ENCODE results near the gene FAM32A.
A peak's percentile ranks its signal among the peaks of the same experiment; 100 is the strongest.

The FAM32A gene

DNA sequence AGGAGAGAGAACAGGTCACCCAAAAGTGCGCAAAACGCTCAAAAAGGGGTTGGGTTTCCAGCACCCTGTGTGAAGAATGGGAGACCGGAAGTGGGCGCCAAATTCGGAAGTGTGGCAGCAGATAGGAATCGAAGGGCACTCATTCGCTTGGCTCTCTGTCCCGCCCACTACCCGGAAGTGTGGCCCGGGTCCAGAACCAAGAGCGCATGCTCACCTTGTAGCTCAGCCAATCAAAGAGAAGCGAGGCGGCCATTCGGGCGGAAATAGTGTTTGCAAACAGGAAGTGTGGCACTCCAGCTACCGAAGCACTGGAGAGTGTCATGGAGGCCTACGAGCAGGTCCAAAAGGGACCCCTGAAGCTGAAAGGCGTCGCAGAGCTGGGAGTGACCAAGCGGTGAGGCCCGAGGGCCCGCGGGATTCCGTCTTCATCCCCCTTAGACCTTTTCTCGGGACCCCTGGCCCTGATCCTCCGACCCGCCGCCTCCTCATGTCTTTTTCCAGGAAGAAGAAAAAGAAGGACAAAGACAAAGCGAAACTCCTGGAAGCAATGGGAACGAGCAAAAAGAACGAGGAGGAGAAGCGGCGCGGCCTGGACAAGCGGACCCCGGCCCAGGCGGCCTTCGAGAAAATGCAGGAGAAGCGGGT lies at the start of gene FAM32A:
Gene FAM32A, plus strand, starts transcription at position 288 of the 645 bp plus-strand sequence. Its CDS starts 33 bp downstream, at position 321.
- FAIRE-seq (peak; percentile 99), DNase-seq (ENCODE audit: extremely low spot score, insufficient read length, low read depth) (peak; percentile 98)

GRCh38 chr19:16135430-16136127 lies 49.6 kb upstream of the FAM32A start:
- FAIRE-seq (no peak), DNase-seq (ENCODE audit: extremely low spot score, insufficient read length, low read depth) (no peak)

DNA sequence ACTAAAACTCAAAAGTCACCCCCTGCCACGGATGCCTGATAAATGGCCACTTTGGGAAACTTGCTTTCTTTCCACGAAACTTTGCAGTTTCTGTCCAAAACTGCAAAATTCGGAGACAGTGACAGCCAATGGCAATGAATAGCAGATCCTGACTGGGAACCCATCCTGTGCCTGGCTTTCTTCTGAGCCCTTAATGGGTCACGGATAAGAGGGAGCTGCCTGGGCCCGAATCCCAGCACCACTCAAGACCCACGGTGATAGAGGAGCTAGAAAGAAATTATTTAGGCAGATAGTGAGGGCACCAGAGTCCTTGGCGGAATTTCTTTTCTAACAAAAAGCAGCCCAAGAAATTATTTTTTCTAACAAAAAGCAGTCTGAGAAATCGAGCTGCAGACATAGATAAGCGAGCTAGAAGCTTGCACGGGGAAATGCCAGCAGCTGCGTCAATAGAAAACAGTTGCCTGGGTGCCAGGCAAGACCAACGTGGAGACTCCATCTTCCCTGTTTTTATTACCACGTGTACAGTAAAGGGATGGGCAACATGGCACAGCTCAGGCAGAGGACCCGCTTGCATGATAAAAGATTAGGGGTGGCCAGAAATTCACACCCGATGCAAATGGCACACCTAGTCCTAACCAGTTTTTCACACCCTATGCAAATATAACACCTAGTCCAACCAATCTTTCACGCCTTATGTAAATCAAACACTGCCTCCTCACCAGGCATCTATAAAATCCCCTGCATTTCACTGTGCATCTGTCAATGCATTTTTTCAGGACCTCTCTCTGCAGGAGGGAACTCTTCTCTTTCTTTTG lies 48.8 kb upstream of the FAM32A start:
- FAIRE-seq (no peak), DNase-seq (ENCODE audit: extremely low spot score, insufficient read length, low read depth) (no peak)

DNA sequence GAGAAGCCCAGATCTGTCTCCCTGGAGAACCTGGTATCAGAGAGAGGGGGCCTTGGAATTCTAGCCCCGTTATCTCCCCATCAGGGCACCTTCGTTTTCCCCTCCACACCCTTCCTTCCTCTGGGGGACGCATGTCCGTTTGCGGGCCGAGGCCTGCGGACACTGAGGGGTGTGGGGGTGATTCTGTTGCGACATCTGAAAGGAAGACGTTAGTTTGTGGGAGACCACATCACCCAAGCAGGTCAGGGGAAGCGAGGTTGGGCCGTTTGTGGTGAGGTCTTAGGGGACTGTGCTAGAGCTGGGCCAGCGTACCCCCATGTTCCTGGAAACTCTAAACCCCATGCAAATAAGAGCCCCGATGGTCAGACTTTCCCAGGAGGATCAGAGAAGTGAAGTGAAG lies 45.5 kb upstream of the FAM32A start:
- DNase-seq (ENCODE audit: extremely low spot score, insufficient read length, low read depth) (no peak), FAIRE-seq (peak; percentile 96)

- FAIRE-seq (peak; percentile 92), DNase-seq (ENCODE audit: extremely low spot score, insufficient read length, low read depth) (no peak)
Measured at GRCh38 chr19:16141043-16141442, 44.2 kb upstream of the FAM32A start.

DNA sequence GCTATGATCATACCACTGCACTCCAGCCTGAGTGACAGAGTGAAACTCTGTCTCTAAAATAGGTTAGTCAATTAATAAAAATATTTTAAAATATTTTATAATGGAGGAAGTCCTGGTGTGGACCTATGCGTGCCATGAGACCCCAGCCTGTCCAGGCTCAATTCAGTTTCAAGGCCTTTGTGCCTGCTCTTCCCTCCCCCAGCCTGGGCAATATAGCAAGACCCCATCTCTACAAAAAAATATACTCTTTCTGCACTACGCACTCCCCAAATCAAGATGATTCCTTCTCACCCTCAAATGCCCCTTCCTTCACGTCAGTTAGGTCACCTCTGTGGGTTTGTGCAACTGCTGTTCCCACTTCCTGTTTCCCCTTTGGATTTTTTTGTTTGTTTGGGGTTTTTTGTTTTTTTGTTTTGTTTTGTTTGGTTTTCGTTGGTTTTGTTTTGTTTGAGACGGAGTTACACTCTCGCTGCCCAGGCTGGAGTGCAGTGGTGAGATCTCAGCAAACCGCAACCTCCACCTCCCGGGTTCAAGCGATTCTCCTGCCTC lies 43.1 kb upstream of the FAM32A start:
- no peak for DNase-seq (ENCODE audit: extremely low spot score, insufficient read length, low read depth)
- FAIRE-seq = peak; percentile 18

- DNase-seq (ENCODE audit: extremely low spot score, insufficient read length, low read depth) (no peak), FAIRE-seq (peak; percentile 95)
Measured at GRCh38 chr19:16143399-16144215, 41.6 kb upstream of the FAM32A start, which contains the start of gene HSH2D. HSH2D (plus strand) TSS chr19:16143685; CDS start chr19:16148751, 5,066 bp downstream.

- FAIRE-seq = no peak
Measured at GRCh38 chr19:16144216-16144581, 41.0 kb upstream of the FAM32A start.

GRCh38 chr19:16146112-16146511 lies 39.1 kb upstream of the FAM32A start:
- FAIRE-seq (no peak), DNase-seq (ENCODE audit: extremely low spot score, insufficient read length, low read depth) (no peak)

More at GRCh38 chr19:16144216-16144581, 41.0 kb upstream of the FAM32A start:
- no peak for DNase-seq (ENCODE audit: extremely low spot score, insufficient read length, low read depth)

GRCh38 chr19:16148443-16149229 lies 36.6 kb upstream of the FAM32A start:
- FAIRE-seq = no peak
- DNase-seq (ENCODE audit: extremely low spot score, insufficient read length, low read depth) = no peak

GRCh38 chr19:16153582-16154336 lies 31.5 kb upstream of the FAM32A start:
- no peak for FAIRE-seq
- DNase-seq (ENCODE audit: extremely low spot score, insufficient read length, low read depth) = no peak

DNA sequence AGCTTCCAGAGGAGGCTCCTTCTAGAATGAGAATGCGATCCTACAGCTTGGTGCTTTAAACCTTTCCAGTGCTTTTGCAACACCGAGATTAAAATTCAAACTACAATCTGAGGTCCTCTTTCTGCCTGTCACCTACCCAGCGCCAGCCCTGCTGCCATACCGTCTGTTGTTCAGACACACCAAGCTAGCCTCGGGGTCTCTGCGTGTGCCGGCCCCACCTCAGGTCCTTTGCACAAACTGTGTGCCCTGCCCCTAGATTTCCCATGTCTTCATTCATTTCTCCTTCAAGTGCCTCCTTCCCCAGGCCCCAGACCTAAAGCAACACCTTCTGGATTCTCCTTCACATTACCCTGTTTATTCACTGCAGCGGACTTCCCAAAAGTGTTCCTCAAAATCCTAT lies 30.7 kb upstream of the FAM32A start:
- DNase-seq (ENCODE audit: extremely low spot score, insufficient read length, low read depth) (no peak), FAIRE-seq (no peak)

DNA sequence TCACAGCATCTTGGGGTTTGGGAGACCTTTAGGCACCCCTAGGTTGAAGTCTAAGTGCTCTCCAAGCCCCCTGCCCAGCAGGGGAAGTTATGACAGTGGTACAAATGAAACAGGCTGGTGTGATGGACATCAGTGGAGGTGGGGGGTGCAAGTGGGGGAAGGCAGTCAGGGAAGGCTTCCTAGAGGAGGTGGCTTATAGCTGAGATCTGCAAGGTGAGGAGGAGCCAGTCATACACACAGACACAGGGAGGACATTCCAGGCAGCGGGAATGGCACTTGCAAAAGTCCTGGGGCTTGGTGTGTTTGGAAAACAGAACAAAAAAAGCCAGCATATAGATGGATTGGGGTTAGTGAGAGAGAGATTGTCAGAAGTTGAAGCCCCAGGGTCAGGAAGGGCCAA lies 30.1 kb upstream of the FAM32A start:
- FAIRE-seq (no peak), DNase-seq (ENCODE audit: extremely low spot score, insufficient read length, low read depth) (no peak)

DNA sequence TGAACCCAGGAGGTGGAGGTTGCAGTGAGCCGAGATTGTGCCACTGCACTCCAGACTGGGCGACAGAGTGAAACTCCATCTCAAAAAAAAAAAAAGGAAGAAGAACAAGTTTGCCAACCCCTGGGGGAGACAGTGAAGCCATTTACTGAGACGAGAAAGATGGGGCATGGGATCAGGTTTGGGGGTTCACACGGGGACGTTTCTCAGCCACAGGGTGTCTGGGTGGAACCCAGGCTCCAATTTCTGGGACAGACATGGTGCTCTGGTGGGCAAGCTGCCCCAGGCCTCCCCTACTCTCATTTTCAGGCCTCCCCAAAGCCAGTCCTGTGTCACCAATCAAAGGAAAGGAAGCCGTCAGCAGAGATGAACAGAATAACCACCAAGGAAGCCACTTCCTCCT lies 28.3 kb upstream of the FAM32A start:
- DNase-seq (ENCODE audit: extremely low spot score, insufficient read length, low read depth) = no peak
- FAIRE-seq = no peak

GRCh38 chr19:16157601-16158000 lies 27.6 kb upstream of the FAM32A start:
- FAIRE-seq (no peak), DNase-seq (ENCODE audit: extremely low spot score, insufficient read length, low read depth) (no peak)

DNA sequence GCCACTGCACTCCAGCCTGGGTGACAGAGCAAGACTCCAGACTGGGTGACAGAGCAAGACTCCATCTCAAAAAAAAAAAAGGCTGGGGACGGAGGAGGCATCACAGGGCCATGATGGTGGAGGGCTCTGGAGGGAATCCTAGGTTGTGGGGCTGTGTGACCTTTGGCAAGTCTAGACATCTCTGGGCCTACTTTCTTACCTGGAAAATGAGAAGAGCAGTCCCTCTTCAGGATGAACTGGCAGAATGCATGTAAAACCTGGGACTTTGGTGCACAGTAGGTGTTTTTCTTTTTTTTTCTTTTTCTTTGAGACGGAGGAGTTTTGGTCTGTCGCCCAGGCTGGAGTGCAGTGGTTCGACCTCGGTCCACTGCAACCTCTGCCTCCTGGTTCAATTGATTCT lies 25.6 kb upstream of the FAM32A start:
- DNase-seq (ENCODE audit: extremely low spot score, insufficient read length, low read depth) (no peak), FAIRE-seq (no peak)

DNA sequence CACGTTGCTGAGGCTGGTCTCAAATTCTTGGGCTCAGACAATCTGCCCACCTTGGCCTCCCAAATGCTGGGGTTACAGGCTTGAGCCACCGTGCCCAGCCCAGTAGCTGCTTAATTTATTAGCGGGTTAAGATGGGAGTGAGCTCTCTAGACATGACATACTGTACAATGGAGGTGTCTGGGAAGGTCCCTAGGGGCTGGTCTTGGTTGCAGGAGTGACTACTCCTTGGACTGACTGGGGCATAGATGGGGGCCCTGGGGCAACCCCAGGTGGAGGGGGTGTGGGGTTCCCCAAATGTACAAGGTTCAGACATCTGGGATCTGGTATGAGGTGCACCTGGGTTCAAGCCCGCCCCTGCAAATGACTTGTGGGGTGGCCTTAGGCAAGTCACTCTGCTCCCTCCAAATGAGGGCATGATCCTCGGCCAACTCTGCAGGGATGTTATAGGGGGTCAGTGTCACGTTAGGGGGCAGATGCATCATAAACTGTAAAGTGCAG lies 24.7 kb upstream of the FAM32A start:
- FAIRE-seq = no peak
- no peak for DNase-seq (ENCODE audit: extremely low spot score, insufficient read length, low read depth)

- no peak for DNase-seq (ENCODE audit: extremely low spot score, insufficient read length, low read depth)
- no peak for FAIRE-seq
Measured at GRCh38 chr19:16160943-16161560, 24.2 kb upstream of the FAM32A start.
